ENCODE results near the gene UPK3BL2.
A peak's percentile ranks its signal among the peaks of the same experiment; 100 is the strongest.
"Not testable (repeated sequence)": the region's sequence is repeated elsewhere in the genome, so short reads cannot be mapped to it uniquely, and the experiment has no call there.

Gene UPK3BL2

GRCh38 chr7:102543596-102543995 is at the start of gene UPK3BL2:
Gene UPK3BL2 (minus strand): TSS chr7:102543696. CDS start chr7:102543636, 60 bp downstream.
- H3K9me3 Mint-ChIP-seq; H3K4me3 Mint-ChIP-seq; H3K27me3 Mint-ChIP-seq; intact Hi-C loops (cut with micrococcal nuclease); H3K36me3 Mint-ChIP-seq (ENCODE audit: low read depth); H3K4me1 Mint-ChIP-seq (ENCODE audit: low read depth); H3K27ac Mint-ChIP-seq: not testable (repeated sequence)

GRCh38 chr7:102592477-102593019 is 49.1 kb upstream of the UPK3BL2 start:
- H3K9me3 Mint-ChIP-seq; H3K36me3 Mint-ChIP-seq (ENCODE audit: low read depth); intact Hi-C loops (cut with micrococcal nuclease); H3K4me3 Mint-ChIP-seq; H3K27me3 Mint-ChIP-seq; H3K27ac Mint-ChIP-seq; H3K4me1 Mint-ChIP-seq (ENCODE audit: low read depth): not testable (repeated sequence)

GRCh38 chr7:102589857-102590256 is 46.4 kb upstream of the UPK3BL2 start:
- H3K27ac Mint-ChIP-seq; H3K4me3 Mint-ChIP-seq; H3K4me1 Mint-ChIP-seq (ENCODE audit: low read depth); H3K9me3 Mint-ChIP-seq; H3K27me3 Mint-ChIP-seq; intact Hi-C loops (cut with micrococcal nuclease); H3K36me3 Mint-ChIP-seq (ENCODE audit: low read depth): not testable (repeated sequence)

GRCh38 chr7:102583495-102583894 is 40.0 kb upstream of the UPK3BL2 start:
- H3K27me3 Mint-ChIP-seq; H3K36me3 Mint-ChIP-seq (ENCODE audit: low read depth); H3K4me1 Mint-ChIP-seq (ENCODE audit: low read depth); H3K4me3 Mint-ChIP-seq; H3K27ac Mint-ChIP-seq; intact Hi-C loops (cut with micrococcal nuclease); H3K9me3 Mint-ChIP-seq: not testable (repeated sequence)

- not testable (repeated sequence) for H3K4me3 Mint-ChIP-seq, H3K9me3 Mint-ChIP-seq, H3K27me3 Mint-ChIP-seq
These were observed 38.2 kb upstream of the UPK3BL2 start for GRCh38 chr7:102581722-102582121.

GRCh38 chr7:102578486-102578885 is 35.0 kb upstream of the UPK3BL2 start:
- H3K4me1 Mint-ChIP-seq (ENCODE audit: low read depth); H3K4me3 Mint-ChIP-seq; H3K9me3 Mint-ChIP-seq; H3K27ac Mint-ChIP-seq; H3K36me3 Mint-ChIP-seq (ENCODE audit: low read depth); H3K27me3 Mint-ChIP-seq; intact Hi-C loops (cut with micrococcal nuclease): not testable (repeated sequence)

More at GRCh38 chr7:102581722-102582121, 38.2 kb upstream of the UPK3BL2 start:
- H3K36me3 Mint-ChIP-seq (ENCODE audit: low read depth); H3K4me1 Mint-ChIP-seq (ENCODE audit: low read depth); H3K27ac Mint-ChIP-seq; intact Hi-C loops (cut with micrococcal nuclease): not testable (repeated sequence)

GRCh38 chr7:102577315-102578240 is 34.1 kb upstream of the UPK3BL2 start:
- not testable (repeated sequence) for H3K27ac Mint-ChIP-seq

GRCh38 chr7:102576363-102576762 is 32.9 kb upstream of the UPK3BL2 start:
- H3K9me3 Mint-ChIP-seq; H3K4me1 Mint-ChIP-seq (ENCODE audit: low read depth); intact Hi-C loops (cut with micrococcal nuclease); H3K4me3 Mint-ChIP-seq; H3K27ac Mint-ChIP-seq; H3K36me3 Mint-ChIP-seq (ENCODE audit: low read depth); H3K27me3 Mint-ChIP-seq: not testable (repeated sequence)

More at GRCh38 chr7:102577315-102578240, 34.1 kb upstream of the UPK3BL2 start:
- intact Hi-C loops (cut with micrococcal nuclease); H3K4me1 Mint-ChIP-seq (ENCODE audit: low read depth); H3K4me3 Mint-ChIP-seq; H3K36me3 Mint-ChIP-seq (ENCODE audit: low read depth); H3K27me3 Mint-ChIP-seq; H3K9me3 Mint-ChIP-seq: not testable (repeated sequence)

- intact Hi-C loops (cut with micrococcal nuclease); H3K4me3 Mint-ChIP-seq; H3K27me3 Mint-ChIP-seq; H3K36me3 Mint-ChIP-seq (ENCODE audit: low read depth); H3K27ac Mint-ChIP-seq; H3K4me1 Mint-ChIP-seq (ENCODE audit: low read depth); H3K9me3 Mint-ChIP-seq: not testable (repeated sequence)
These were observed 31.1 kb upstream of the UPK3BL2 start for GRCh38 chr7:102574607-102575006.

GRCh38 chr7:102572261-102573239 is 29.1 kb upstream of the UPK3BL2 start, which contains the start of gene POLR2J3:
Gene POLR2J3 (minus strand): TSS chr7:102572583. CDS start chr7:102572521, 62 bp downstream.
- Mint-ChIP-seq H3K27ac (peak within 1 kb of the TSS; percentile 85), H3K4me3 (peak within 1 kb of the TSS; percentile 87)
- H3K36me3 Mint-ChIP-seq (ENCODE audit: low read depth); H3K27me3 Mint-ChIP-seq; H3K4me1 Mint-ChIP-seq (ENCODE audit: low read depth); intact Hi-C loops (cut with micrococcal nuclease); H3K9me3 Mint-ChIP-seq: not testable (repeated sequence)

- H3K4me3 Mint-ChIP-seq; H3K9me3 Mint-ChIP-seq; H3K4me1 Mint-ChIP-seq (ENCODE audit: low read depth); H3K27me3 Mint-ChIP-seq; intact Hi-C loops (cut with micrococcal nuclease); H3K27ac Mint-ChIP-seq: not testable (repeated sequence)
- peaks cover 12% of the 10 kb centered on the region for H3K36me3 Mint-ChIP-seq (ENCODE audit: low read depth)
These were observed 25.1 kb upstream of the UPK3BL2 start for GRCh38 chr7:102568620-102569019.

- intact Hi-C loops (cut with micrococcal nuclease); H3K27me3 Mint-ChIP-seq; H3K4me1 Mint-ChIP-seq (ENCODE audit: low read depth); H3K4me3 Mint-ChIP-seq; H3K36me3 Mint-ChIP-seq (ENCODE audit: low read depth); H3K27ac Mint-ChIP-seq; H3K9me3 Mint-ChIP-seq: not testable (repeated sequence)
These were observed 7.4 kb upstream of the UPK3BL2 start, which contains the start of gene SPDYE2 for GRCh38 chr7:102550808-102551422. Gene SPDYE2 (plus strand): TSS chr7:102551226. CDS start chr7:102553256, 2,030 bp downstream.

- H3K27me3 Mint-ChIP-seq; H3K4me3 Mint-ChIP-seq; intact Hi-C loops (cut with micrococcal nuclease); H3K4me1 Mint-ChIP-seq (ENCODE audit: low read depth); H3K27ac Mint-ChIP-seq; H3K36me3 Mint-ChIP-seq (ENCODE audit: low read depth); H3K9me3 Mint-ChIP-seq: not testable (repeated sequence)
These were observed 2.9 kb upstream of the UPK3BL2 start for GRCh38 chr7:102546353-102546752.
